Measurements from ENCODE around the gene AMER3.

GRCh38 chr2:130749641-130750040, 5.7 kb upstream of the AMER3 start:
- TF ChIP-seq TCF4 (CRISPR knock-in tag; IDR thresholded peaks at IDR 0.05; ENCODE audit: borderline replicate concordance): no peak
- no peak for TF ChIP-seq CSDC2 (CRISPR knock-in tag; IDR thresholded peaks at IDR 0.05)
- TF ChIP-seq, protein P1, sequence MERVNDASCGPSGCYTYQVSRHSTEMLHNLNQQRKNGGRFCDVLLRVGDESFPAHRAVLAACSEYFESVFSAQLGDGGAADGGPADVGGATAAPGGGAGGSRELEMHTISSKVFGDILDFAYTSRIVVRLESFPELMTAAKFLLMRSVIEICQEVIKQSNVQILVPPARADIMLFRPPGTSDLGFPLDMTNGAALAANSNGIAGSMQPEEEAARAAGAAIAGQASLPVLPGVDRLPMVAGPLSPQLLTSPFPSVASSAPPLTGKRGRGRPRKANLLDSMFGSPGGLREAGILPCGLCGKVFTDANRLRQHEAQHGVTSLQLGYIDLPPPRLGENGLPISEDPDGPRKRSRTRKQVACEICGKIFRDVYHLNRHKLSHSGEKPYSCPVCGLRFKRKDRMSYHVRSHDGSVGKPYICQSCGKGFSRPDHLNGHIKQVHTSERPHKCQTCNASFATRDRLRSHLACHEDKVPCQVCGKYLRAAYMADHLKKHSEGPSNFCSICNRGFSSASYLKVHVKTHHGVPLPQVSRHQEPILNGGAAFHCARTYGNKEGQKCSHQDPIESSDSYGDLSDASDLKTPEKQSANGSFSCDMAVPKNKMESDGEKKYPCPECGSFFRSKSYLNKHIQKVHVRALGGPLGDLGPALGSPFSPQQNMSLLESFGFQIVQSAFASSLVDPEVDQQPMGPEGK (CRISPR knock-in tag; IDR thresholded peaks at IDR 0.05; ENCODE audit: borderline replicate concordance): no peak
- no peak for TF ChIP-seq ZFP30 (CRISPR knock-in tag; IDR thresholded peaks at IDR 0.05)
- no peak for TF ChIP-seq ESRRG (CRISPR knock-in tag; IDR thresholded peaks at IDR 0.05)
- no peak for TF ChIP-seq ZNF8 (CRISPR knock-in tag; IDR thresholded peaks at IDR 0.05)
- TF ChIP-seq SNAI2 (CRISPR knock-in tag; IDR thresholded peaks at IDR 0.05): no peak
- no peak for TF ChIP-seq RARB (CRISPR knock-in tag; IDR thresholded peaks at IDR 0.05)
- no peak for TF ChIP-seq GLIS3 (CRISPR knock-in tag; IDR thresholded peaks at IDR 0.05)
- no peak for TF ChIP-seq BACH2 (CRISPR knock-in tag; IDR thresholded peaks at IDR 0.05; ENCODE audit: borderline replicate concordance)
- no peak for TF ChIP-seq PPARA (CRISPR knock-in tag; IDR thresholded peaks at IDR 0.05; ENCODE audit: borderline replicate concordance)
- TF ChIP-seq ZFP3 (CRISPR knock-in tag; IDR thresholded peaks at IDR 0.05): no peak
- TF ChIP-seq ISL1 (CRISPR knock-in tag; IDR thresholded peaks at IDR 0.05): no peak
